ENCODE data around the gene YBX1. TPM values are rescaled to one million over a fixed set of nuclear protein-coding genes. Genes with fewer than 3 reads are reported as not detected.
"Not testable (repeated sequence)": the region's sequence is repeated elsewhere in the genome, so short reads cannot be mapped to it uniquely, and the experiment has no call there.

The YBX1 gene
- polyA plus RNA-seq: 100 to 1,000 TPM; 218 to 926 (median 714) TPM

- 0% methylated on average over 52 to 54 of the region's 54 CpGs for WGBS, 3 donors
- no peak within 1 kb of the TSS for H3K27ac ChIP-seq (ENCODE audit: low read depth, low read length)
These were observed at the start of gene YBX1 for GRCh38 chr1:42681741-42682483. TSS of gene YBX1 (plus strand) at chr1:42682418. CDS start at chr1:42682566, 148 bp downstream.

DNA sequence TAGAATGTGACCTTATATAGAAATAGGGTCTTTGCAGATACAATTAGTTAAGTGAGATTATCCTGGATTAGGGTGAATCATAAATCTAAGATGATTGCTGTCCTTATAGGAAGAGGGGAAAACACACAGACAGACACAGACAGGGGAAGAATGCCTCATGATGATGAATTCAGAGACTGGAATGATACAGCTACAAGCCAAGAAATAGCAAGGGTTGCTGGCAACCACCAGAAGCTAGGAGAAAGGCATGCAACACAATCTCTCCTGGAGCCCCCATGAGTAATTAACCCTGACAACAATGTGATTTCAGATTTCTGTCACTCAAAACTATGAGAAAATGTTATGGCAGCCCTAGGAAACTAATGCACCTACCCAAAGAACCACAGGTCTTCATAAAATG lies 43.1 kb upstream of the YBX1 start:
- no peak overlapping the region for H3K27ac ChIP-seq (ENCODE audit: low read depth, low read length)

GRCh38 chr1:42646056-42646455 lies 36.2 kb upstream of the YBX1 start:
- whole genome bisulfite sequencing, 3 donors: 78 to 91% (median 90%) methylated on average over 2 of the region's 2 CpGs
- H3K27ac ChIP-seq (ENCODE audit: low read depth, low read length): no peak overlapping the region

- H3K27ac ChIP-seq (ENCODE audit: low read depth, low read length): no peak overlapping the region
- WGBS, 3 donors: 80 to 87% (median 83%) methylated on average over 5 of the region's 5 CpGs
These were observed 25.0 kb upstream of the YBX1 start for GRCh38 chr1:42657201-42657600.

DNA sequence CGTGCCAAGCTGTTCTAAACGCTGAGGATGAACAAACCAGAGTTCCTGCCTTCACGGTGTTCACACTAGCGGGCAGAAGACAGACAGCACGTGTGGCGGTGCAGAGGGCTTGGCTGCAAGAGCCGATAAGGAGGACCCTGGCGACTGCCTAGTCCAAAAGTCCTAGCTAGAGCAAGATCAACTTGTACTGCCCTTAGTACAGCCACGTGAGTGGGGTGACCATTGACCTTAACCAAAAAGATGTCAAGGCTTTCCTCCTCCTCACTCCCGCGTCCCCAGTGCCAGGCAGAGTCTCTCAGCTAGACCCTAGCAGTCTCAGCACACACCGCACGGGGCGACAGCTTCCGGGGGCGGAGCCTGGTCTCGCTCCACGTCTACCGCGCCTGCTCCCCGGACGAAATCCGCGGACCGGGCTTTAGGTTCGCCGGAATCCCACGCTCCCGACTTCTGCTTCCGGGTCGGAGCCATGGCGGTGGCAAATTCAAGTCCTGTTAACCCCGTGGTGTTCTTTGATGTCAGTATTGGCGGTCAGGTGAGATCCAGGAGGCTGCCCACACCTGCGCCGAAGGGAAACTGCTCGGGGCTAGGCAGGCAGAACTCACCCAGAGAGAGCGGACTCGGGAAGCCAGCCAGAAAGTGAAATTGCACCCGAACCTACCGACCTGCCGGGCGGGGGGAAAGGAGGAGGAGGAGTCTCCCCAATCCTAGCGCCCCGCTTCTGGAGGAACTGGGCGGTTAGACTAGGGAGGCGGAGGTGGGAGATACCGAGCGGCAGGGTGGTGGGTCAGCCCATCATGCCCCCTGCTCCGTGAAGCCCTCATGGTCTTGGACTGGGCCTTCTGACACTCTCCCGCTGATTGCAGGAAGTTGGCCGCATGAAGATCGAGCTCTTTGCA lies 24.0 kb upstream of the YBX1 start, which contains the start of gene PPIH:
Gene PPIH (plus strand): TSS at position 443 of the 896 bp plus-strand sequence. CDS start 24 bp downstream, at position 467.
- H3K27ac ChIP-seq (ENCODE audit: low read depth, low read length): no peak within 1 kb of the TSS
- 0 to 1% (median 0%) methylated on average over 53 of the region's 53 CpGs for WGBS, 3 donors

- 3 to 9% (median 6%) methylated on average over 20 of the region's 20 CpGs for WGBS, 3 donors
- no peak overlapping the region for H3K27ac ChIP-seq (ENCODE audit: low read depth, low read length)
These were observed 23.3 kb upstream of the YBX1 start for GRCh38 chr1:42658877-42659337.

DNA sequence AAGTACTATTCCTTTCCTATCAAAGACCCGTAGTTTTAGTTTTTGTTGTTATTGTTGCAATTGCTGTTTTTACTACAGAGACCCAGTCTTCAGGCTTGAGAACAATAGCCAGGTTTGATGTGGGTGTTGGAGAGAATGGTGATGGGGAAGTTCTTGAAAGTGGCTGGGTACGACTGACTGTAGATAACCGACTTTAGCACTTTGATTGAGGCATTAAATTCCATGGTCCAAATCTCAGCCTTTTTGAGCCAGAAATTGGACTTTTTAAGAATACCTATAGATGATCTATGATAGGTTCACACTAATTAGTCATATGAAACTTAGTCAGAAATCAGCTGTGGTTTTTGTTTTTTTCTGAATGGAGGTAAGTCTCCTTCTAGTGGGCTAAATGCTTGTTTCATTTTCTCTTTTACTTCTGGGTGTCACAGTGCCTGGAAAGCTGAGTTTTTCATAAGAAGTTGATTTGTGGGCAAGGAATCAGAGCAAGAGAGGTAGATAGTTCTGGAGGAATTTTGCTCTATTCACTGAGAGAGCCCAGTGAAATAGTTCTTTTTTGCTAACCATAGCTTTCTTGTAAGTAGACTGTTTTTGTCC lies 21.2 kb upstream of the YBX1 start:
- WGBS, 3 donors: 63 to 83% (median 77%) methylated on average over 3 of the region's 3 CpGs

DNA sequence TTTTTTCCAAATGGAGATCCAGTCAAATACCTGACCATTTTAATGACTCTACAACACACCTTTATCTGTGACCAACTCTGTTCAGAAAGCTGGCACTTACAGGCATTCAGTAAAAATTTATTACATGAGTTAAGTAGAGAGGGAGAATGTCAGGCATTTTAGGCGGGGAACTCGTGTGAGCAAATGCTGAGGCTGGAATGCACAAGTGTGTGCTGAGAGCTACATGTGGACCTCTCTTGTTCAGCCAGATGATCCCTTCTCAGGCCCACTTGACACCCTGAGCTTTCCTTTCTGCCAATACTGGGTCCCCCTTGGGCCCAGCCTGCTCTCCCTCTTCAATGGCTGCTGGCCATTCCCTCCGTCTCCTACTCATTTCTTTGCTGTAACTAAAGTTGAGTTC lies 12.3 kb upstream of the YBX1 start:
- no peak overlapping the region for H3K27ac ChIP-seq (ENCODE audit: low read depth, low read length)
- 94 to 97% (median 96%) methylated on average over 3 of the region's 3 CpGs for WGBS, 3 donors

More for the DNA sequence above, 21.2 kb upstream of the YBX1 start:
- no peak overlapping the region for H3K27ac ChIP-seq (ENCODE audit: low read depth, low read length)

- H3K27ac ChIP-seq (ENCODE audit: low read depth, low read length): no peak overlapping the region
- 97 to 99% (median 97%) methylated on average over 4 of the region's 4 CpGs for WGBS, 3 donors
These were observed 11.8 kb upstream of the YBX1 start for GRCh38 chr1:42670425-42670824.

- H3K27ac ChIP-seq (ENCODE audit: low read depth, low read length): no peak overlapping the region
These were observed 8.0 kb upstream of the YBX1 start for GRCh38 chr1:42674214-42674613.

DNA sequence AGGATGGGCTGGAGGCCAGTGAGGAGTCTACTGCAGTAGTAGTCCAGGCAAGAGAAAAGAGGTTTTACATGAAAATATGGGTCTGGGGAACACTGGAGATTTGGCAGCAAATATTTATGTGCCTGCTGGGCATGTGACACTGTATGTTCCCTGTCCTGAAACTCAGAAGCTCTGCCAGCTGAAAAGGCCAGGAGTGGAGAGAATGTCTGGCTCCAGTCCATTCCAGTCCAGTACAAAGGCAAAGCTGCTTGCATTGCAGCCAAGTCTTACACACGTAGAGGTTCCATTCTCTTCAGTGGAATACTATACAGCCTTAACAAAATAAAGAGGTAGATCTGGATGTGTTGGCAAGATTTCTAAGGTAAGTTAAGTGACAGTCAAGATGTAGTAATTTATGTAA lies 7.5 kb upstream of the YBX1 start:
- WGBS, 3 donors: 42 to 58% (median 45%) methylated on average over 1 of the region's 1 CpG
- H3K27ac ChIP-seq (ENCODE audit: low read depth, low read length): no peak overlapping the region

DNA sequence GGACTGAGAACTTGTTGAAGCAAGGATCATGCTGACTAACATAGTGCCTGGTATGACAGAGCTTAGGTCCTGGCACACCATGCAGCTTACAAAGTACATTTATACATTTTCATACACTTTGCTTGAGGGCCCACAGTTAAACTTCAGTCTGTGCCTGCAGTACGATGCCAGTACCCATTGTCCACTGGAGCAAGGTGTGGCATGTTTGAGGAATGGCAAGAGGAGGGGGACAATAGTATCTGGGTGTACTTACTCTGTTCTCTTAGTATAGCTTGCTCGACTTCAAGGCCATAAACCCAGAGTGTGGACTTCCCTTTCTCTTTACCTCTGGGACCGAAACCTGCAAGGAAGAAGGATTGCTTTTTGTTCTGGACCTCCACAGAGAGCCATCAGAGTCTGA lies 6.8 kb upstream of the YBX1 start:
- no peak overlapping the region for H3K27ac ChIP-seq (ENCODE audit: low read depth, low read length)
- 82 to 95% (median 93%) methylated on average over 3 of the region's 3 CpGs for WGBS, 3 donors

DNA sequence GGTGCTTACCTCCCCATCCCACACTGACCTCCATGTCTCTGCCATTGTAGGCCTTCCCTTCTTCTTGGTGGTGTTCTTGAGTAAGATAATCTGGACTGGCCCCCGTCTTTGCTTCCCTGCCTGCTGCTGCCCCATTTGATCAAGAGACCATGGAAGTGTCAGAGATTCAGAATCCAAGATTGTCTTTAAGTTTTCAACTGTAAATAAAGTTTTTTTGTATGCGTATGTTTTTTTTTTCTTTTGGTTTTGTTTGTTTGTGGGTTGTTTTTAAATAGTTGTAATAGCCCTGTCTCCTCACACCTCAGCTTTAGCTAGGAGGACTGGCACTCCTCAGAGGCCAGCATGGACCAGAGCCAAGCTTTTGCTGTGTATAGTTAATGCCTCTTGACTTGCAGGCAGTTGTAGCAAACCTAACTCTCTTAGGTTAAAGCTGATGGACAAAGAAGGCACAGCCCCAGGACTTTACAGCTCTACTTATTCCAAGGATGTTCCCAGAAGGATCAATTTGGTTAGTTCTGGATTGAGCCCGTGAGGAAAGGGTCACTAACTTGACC lies 5.6 kb upstream of the YBX1 start:
- WGBS, 3 donors: 88 to 95% (median 92%) methylated on average over 3 of the region's 3 CpGs

DNA sequence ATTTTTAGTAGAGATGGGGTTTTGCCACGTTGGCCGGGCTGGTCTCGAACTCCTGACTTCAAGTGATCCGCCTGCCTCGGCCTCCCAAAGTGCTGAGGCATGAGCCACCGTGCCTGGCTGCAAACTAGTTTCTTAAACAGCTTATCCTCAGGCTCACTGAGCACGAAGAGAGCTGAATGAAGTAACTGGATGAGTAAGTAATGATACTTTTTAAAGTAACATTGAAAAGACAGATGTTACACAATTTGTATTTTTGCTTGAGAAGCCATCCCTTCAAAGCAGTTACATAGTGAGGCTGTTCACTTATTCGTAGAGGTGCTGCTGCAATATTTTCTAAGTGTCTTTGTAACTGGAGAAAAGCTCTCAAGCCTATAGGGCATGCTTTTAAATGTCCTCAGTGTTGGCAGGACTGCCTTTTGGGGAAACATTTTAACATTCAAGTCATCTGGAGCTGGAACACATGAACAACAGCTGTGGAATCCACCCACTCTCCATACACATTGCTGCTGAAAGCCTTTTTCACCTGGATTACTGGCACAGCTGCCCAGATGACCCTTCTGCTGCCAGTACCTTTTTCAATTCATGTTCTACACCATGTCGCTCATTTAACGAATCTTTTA lies 2.7 kb upstream of the YBX1 start:
- 81 to 96% (median 87%) methylated on average over 10 of the region's 10 CpGs for WGBS, 3 donors
- H3K27ac ChIP-seq (ENCODE audit: low read depth, low read length): no peak overlapping the region

More for the DNA sequence above, 5.6 kb upstream of the YBX1 start:
- H3K27ac ChIP-seq (ENCODE audit: low read depth, low read length): no peak overlapping the region

DNA sequence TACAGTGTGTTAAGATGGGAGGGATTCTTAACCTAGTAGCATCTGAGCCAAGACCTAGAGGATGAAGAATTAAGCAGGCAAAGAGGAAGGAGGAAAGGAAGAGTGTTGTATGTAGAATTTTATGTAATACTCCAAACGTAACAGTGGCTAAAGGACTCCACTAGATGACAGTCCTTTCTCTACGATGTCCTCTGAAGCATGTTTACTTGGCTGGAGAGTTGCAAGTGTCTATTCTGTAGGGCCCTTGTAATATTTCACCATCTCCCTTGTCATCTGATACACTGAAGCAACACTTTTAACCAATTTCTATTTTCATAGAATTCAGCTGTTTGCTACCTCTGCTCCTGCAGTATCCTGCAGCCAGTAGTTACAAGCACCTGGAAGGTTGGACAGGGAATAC lies 2.2 kb upstream of the YBX1 start:
- H3K27ac ChIP-seq (ENCODE audit: low read depth, low read length): no peak overlapping the region
- 53 to 79% (median 53%) methylated on average over 2 of the region's 2 CpGs for WGBS, 3 donors

GRCh38 chr1:42680921-42681683 lies 1.1 kb upstream of the YBX1 start:
- H3K27ac ChIP-seq (ENCODE audit: low read depth, low read length): no peak overlapping the region
- 4 to 7% (median 6%) methylated on average over 18 of the region's 18 CpGs for WGBS, 3 donors

GRCh38 chr1:42682484-42682738 lies 193 bp downstream of the YBX1 start:
- H3K27ac ChIP-seq (ENCODE audit: low read depth, low read length): not testable (repeated sequence)
- 1% methylated on average over 27 to 33 of the region's 33 CpGs for WGBS, 3 donors
